ENCODE measurements around the gene TASOR.

DNA sequence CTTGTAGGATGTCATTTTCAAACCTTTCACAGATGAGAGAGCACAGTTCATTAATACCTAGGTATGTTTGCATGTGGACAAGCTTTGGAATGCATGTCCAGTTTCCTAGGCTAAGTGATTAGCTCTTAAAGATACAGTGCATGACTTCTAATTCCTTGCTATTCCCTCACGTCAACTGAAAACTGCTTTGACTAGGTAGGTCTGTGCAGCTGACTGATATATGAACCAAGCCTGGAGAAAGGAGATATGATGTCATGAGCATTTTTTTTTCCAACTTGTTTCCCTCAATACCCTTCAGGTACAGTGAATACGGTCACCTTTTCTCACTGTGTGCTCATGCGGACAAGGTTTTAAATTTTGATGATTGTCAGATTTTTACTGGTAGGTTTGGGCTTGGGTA, 41.6 kb upstream of the TASOR start:
- no peak for TF ChIP-seq CBFB (CRISPR knock-in tag; IDR thresholded peaks at IDR 0.05; ENCODE audit: low read depth)
- TF ChIP-seq, protein P1, sequence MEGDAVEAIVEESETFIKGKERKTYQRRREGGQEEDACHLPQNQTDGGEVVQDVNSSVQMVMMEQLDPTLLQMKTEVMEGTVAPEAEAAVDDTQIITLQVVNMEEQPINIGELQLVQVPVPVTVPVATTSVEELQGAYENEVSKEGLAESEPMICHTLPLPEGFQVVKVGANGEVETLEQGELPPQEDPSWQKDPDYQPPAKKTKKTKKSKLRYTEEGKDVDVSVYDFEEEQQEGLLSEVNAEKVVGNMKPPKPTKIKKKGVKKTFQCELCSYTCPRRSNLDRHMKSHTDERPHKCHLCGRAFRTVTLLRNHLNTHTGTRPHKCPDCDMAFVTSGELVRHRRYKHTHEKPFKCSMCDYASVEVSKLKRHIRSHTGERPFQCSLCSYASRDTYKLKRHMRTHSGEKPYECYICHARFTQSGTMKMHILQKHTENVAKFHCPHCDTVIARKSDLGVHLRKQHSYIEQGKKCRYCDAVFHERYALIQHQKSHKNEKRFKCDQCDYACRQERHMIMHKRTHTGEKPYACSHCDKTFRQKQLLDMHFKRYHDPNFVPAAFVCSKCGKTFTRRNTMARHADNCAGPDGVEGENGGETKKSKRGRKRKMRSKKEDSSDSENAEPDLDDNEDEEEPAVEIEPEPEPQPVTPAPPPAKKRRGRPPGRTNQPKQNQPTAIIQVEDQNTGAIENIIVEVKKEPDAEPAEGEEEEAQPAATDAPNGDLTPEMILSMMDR (IDR thresholded peaks at IDR 0.05) = no peak
- TF ChIP-seq, protein P2, sequence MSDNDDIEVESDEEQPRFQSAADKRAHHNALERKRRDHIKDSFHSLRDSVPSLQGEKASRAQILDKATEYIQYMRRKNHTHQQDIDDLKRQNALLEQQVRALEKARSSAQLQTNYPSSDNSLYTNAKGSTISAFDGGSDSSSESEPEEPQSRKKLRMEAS (CRISPR knock-in tag; IDR thresholded peaks at IDR 0.05) = no peak
- no peak for TF ChIP-seq ZNF121 (CRISPR knock-in tag; IDR thresholded peaks at IDR 0.05)
- TF ChIP-seq, protein P3, sequence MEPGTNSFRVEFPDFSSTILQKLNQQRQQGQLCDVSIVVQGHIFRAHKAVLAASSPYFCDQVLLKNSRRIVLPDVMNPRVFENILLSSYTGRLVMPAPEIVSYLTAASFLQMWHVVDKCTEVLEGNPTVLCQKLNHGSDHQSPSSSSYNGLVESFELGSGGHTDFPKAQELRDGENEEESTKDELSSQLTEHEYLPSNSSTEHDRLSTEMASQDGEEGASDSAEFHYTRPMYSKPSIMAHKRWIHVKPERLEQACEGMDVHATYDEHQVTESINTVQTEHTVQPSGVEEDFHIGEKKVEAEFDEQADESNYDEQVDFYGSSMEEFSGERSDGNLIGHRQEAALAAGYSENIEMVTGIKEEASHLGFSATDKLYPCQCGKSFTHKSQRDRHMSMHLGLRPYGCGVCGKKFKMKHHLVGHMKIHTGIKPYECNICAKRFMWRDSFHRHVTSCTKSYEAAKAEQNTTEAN (CRISPR knock-in tag; IDR thresholded peaks at IDR 0.05) = no peak
- TF ChIP-seq, protein P4, sequence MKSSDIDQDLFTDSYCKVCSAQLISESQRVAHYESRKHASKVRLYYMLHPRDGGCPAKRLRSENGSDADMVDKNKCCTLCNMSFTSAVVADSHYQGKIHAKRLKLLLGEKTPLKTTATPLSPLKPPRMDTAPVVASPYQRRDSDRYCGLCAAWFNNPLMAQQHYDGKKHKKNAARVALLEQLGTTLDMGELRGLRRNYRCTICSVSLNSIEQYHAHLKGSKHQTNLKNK (CRISPR knock-in tag; IDR thresholded peaks at IDR 0.05) = no peak

All from WTC11 (cell line).